HG03520 (cell line): ENCODE data around the gene VPS16.

Experiments used
- ATAC-seq: cut with Tn5 transposase; IDR thresholded peaks from one replicate; pipeline ENCODE4 v1.9.1; 2021; ENCODE audit warnings: mild to moderate bottlenecking, moderate library complexity; ENCODE audit not compliant: unreplicated experiment

The VPS16 gene

DNA sequence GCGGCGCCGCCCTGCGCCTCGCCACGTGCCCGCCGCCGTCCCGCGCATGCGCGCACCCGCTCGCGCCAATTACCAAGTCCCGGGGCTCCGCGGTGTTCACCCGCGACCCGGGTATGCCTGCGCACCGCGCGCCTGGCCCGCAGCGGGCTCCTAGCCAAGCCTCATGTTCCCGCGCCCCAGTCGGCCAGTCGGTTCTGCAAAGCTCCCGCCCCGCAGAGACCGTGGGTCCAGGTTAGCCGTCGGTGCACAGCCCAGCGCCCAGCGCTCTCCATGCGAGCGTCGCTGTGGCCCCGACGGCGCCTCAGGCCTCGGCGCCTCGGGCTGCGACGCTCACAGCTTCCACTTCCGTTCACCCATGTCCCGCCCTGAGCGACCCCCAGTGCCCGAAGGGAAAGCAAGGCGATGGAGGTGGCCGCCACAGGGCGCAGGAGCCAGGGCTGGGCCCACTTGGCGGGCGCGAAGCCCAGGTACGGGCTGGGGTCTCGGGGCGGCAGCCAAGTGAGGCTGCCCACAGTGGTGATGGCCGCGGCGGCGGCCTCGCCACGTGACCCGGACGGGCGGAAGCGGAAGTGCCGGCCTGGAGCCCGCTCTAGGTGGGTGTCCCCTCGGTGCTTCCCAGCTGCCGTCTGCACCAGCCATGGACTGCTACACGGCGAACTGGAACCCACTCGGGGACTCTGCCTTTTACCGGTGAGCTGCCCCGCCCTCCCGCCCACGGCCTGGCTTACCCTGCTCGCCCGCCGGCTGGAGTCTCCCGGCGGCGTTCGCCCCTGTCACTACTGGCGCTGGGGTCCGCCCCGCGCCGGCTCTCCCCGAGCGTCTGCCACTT, at the start of gene VPS16, which contains the start of gene PCED1A:
Gene VPS16, plus strand, starts transcription at position 608 of the 829 bp plus-strand sequence. Its CDS starts 30 bp downstream, at position 638.
Gene PCED1A, minus strand, starts transcription at position 518 of the 829 bp plus-strand sequence. CDS start 743 bp downstream, outside the sequence.
- ATAC-seq, result peak; percentile 87

- ATAC-seq, result no peak
These were observed 47.1 kb upstream of the VPS16 start for GRCh38 chr20:2793471-2793870.

GRCh38 chr20:2794202-2794748, 46.3 kb upstream of the VPS16 start:
- ATAC-seq, result no peak

GRCh38 chr20:2794866-2795447, 45.6 kb upstream of the VPS16 start:
- ATAC-seq, result no peak

GRCh38 chr20:2795451-2795850, 45.1 kb upstream of the VPS16 start:
- ATAC-seq, result no peak

DNA sequence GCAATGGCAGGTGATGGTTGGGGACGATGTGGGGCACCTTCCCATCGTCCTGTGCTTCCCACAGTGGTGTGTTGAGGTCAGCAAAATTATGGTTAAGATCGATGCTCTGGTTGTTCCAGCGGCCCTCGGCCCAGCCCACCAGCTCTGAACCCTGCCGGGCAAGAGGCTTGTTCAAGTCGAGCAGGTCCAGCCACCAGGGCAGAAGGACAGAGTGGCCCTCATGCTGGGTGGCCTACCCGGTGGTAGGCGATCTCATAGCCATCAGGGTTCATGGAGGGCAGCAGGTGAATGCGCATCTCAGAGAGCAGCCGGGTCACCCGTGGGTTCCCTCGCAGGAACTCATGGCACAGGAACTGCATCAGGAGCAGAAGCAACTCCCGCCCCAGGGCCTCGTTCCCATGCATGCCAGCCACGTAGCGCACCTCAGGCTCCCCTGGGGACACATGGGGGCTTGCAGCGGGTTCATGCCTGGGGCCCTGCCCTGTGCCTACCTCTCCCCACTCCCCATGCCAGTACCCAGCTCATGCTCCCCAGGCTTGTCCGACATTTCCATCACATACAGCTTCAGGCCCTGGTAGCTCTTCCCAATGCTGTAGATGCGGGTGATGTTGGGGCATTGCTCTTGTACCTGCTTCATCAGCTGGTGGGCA, 44.4 kb upstream of the VPS16 start:
- ATAC-seq, result no peak

- no peak for ATAC-seq
These were observed 43.2 kb upstream of the VPS16 start for GRCh38 chr20:2797136-2797983.

DNA sequence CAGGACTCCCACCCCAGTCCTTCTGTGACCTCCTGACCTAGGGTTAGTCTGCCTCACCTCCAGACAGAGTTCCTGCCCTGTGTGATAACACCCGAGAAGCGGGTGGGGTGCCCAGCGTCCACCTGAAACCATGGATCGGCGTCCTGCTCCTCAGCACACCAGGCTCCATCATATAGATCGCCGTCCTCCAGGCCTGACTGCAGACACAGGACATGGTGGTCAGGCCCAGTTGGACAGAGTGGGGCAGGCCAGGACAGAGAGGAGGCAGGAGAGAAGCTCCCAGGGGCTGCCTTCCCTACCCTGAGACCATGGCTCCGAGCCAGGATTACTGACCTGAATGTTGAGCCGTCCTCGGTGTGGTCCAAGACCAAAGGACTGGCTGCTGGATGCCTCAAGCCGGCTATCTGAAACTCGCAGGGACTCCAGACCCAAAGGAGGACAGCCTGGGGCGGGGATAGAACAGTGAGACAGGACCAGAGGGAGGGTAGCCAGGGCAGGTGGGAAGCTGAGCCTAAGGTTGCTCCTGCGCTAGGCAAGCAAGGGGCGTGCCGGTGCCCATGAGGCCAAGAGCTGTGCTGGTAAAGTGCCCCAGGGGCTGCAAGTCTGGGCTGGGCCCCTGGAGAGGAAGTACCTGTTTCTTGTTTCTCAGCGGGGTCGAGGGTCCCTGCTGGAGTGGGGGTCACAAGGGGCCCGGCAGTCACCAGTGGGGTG, 42.3 kb upstream of the VPS16 start:
- no peak for ATAC-seq

DNA sequence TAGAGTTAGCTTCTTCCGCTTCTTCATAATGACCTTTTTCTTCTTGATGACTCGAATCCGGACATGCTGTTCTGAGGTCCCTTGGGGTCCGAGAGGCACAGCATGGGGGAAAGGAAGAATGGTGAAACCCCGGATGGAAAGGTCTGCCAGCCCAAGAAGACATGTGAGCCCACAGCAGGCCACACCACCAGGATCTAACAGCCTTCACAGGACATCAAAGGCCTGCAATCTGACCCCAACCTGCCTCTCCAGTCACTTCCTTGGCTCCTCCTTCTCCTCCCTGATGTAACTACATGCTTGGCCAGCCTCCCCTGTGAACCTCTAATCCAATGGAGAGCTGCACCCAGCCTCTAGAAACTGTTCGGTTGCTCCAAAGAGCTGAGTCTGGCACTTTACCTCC, 41.7 kb upstream of the VPS16 start:
- ATAC-seq, result no peak

DNA sequence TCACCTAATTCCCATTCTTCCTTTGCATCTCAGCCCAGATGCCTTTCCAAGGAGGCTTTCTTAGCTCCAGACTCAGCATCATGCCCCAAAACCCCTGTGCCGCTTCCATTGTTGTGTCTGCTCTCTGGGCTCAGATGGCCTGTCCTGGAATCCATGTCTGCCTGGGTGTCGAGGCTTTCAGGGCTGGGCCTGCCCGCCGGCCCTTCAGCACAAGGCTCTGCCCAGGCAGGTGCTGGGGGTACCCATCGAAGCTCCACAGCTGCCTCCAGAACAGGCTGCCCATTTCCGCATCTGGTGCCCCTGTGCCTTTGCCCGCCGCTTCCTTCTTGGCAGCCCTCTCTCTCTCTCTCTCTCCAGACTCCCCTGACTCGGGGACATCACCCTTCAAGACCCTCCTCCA, 41.3 kb upstream of the VPS16 start:
- ATAC-seq, result no peak

DNA sequence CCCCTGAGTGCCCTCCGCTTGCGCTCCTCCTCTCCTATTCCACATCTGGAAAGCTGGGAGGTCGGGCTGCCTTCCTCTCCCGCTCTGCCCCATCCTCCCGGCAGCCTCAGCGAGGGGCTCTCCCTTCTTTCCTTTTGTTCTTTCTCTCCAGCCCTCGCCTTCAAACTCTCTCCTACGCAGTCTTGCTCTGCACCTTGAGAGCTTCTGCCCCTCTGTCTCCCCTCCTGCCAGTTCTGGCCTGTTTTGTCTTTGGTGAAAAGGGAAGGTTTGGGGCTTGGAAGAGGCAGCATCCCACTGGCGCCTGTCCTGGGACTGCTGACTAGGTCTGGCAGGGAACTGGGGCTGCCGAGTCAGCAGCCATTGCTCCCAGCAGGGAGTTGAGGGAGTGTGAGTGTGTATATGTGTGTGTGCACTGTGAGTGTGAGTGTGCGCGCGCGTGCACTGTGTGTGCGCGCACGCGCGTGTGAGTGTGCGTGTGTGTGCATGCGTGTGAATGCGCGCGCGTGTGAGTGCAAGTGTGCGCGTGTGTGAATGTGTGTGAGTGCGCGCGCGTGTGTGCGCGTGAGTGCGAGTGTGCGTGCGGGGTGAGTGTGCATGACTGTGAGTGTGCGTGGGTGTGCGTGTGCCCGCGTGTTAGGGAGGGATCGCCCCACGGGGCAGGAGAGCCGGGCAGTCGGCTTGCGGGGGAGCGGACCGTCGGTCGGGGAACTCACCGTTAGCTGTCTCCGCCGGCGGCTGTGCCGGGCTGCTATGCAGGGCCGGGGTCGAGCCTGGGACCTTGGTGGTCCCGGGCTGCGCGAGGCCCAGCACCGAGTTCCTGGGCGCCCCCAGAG, 40.6 kb upstream of the VPS16 start:
- ATAC-seq, result no peak

GRCh38 chr20:2800521-2801285, 39.8 kb upstream of the VPS16 start, which contains the start of gene CPXM1:
Gene CPXM1 (minus strand): TSS chr20:2800627. CDS start chr20:2800572, 55 bp downstream.
- peak; percentile 64 for ATAC-seq

GRCh38 chr20:2801286-2801728, 39.2 kb upstream of the VPS16 start:
- ATAC-seq, result no peak

- no peak for ATAC-seq
These were observed 36.3 kb upstream of the VPS16 start for GRCh38 chr20:2804041-2804828.

DNA sequence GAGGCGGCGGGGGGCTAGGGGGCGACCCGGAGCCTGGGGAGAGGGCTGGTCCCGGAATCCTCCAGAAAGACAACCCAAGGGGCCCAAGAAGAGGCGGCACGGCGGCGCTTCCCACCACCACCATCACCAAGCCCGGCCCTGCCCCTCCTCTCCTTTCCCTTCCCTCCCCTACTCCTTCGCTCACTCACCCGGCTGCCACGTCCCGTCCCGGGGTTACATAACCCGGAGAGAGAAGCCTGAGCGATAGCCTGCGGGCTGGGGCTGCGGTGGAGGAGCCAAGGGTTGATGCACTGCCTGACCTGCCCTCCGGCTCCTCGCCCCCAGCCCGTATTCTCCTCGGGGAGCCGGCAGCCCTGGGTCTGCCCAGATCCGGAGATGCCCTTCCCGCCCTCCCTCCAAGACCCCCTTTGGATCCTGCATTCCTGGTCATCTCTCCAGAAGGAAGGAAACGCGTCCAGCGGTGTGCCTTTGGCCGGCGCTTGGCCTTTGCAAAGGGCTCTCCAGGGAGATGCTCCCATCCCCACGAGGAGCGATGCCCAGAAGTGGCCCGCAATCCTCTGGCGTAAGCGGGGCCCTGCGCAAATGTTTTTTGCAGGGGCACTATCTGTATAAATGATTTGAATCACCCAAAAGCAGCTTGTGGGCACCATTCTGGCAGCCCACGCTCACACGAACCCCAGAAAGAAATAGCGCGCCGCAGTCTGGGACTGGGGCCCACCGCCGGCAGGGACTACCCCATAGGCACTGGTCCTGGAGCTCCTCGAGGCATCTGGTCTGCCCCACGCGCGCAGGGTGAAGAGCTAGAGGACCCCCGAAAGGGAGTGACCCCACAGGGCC, 35.5 kb upstream of the VPS16 start:
- ATAC-seq, result no peak

DNA sequence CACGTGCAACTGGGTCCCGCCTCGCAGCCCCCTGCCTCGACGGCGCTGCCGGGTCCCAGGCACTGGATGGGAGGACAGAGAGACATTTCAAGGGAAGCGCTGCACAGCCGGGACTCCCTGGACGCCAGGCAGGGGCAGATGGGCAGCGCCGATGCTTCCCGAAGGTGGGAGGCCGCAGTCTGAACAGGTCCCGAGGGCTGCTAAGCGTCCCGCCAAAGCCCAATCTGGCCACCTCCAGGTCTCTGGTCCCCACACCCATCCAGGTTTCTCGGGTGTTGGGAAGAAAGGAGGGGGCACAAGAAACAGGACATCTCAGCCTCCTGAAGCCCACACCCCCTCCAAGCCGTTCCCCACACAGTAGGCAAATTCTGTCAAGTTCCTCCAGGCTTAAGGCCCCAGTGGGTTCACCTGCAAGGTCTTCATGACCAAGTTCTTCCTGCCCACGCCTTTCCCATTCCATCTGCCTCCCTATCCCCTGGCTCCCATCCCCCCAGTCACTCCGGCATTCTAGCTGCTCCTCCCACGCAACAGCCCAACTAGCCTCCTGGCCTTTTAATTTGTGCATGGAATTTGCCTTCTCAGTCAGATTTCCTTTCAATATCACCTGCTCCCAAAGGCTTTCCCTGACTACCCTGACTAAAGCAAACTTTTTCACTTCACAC, 34.7 kb upstream of the VPS16 start:
- ATAC-seq, result no peak
